GM18868 (cell line): Measurements from ENCODE around the gene RAB23.
"Not testable (repeated sequence)": the region's sequence is repeated elsewhere in the genome, so short reads cannot be mapped to it uniquely, and the experiment has no call there.

ENCODE experiments used
- ATAC-seq: cut with Tn5 transposase; IDR thresholded peaks from one replicate; pipeline ENCODE4 v1.9.1; 2021; ENCODE audit warnings: mild to moderate bottlenecking, moderate library complexity; ENCODE audit not compliant: unreplicated experiment

RAB23 gene

DNA sequence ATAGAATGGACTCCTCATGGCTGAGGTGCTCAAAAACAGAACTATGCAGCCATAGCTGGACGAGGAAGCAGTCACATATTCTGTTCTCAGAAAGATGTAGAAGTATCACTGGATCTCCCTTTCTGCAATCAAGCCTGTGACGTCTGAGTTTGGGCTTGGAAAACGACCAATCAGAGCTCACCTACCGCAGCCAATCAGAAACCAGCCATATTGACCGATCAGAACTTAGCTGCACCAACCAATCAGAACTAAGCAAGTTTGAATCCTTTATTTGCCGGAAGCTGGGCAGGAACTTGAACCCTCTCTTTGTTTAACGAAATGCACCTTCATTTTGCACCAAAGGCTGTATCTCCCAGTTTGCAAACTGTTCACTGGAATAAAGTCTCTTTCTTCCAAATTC is 21.8 kb upstream of the RAB23 start:
- no peak for ATAC-seq

- ATAC-seq = not testable (repeated sequence)
These were observed 21.4 kb upstream of the RAB23 start for GRCh38 chr6:57243526-57243925.

GRCh38 chr6:57242505-57242904 is 20.4 kb upstream of the RAB23 start:
- ATAC-seq = no peak

DNA sequence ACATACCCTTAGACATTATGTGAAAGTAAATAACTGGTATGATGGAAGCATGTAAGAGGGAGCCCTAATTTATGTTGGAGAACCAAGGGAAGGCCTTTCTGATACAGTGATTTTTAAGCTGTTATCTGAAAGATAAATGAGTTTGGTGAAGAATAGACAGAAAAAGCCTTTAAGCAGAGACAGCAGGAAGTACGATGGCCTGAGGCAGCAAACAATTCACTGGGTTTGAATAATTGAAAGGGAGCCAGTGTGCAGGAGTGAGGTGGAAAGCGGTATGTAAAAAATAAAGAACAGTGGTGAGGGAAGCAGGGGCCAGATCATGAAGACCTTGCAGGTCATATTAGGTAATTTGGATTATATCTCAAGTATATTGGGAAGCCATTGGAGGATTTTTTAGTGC is 4.1 kb upstream of the RAB23 start:
- no peak for ATAC-seq

DNA sequence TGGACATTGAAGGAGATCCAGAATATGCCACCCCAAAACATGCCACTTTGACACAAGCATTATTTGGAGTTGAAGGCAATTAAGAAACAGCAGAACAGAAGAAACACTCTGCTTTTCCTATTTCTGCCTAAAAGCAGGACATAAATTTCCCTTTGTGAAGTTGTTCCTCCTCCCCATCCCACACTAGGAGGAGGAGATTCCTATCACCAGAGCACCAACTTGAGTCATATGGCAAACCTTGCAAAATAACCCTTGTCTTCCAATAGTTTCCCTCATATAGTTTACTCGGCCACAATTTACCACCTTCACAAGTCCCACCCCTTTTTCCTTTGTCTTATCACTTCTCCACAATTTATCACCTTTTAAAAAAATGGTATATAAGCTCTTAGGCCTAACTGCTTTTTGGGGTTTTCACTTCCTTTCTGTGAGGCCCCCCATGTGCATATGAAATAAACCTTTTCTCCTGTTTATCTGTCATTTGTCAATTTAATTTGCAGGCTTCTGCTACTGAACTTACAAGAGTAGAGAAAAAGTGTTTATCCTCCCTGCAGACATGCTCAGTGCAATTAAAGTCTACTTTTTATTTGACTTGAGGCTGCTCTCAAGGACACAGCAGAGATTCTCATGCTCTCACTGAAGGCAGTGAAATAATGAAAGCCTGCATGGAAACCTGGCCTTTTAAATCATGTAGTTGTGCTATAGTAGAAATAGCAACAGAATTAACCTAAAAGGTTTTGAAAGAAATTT is 2.8 kb upstream of the RAB23 start:
- no peak for ATAC-seq

- ATAC-seq = no peak
These were observed 603 bp upstream of the RAB23 start for GRCh38 chr6:57222743-57223077.

DNA sequence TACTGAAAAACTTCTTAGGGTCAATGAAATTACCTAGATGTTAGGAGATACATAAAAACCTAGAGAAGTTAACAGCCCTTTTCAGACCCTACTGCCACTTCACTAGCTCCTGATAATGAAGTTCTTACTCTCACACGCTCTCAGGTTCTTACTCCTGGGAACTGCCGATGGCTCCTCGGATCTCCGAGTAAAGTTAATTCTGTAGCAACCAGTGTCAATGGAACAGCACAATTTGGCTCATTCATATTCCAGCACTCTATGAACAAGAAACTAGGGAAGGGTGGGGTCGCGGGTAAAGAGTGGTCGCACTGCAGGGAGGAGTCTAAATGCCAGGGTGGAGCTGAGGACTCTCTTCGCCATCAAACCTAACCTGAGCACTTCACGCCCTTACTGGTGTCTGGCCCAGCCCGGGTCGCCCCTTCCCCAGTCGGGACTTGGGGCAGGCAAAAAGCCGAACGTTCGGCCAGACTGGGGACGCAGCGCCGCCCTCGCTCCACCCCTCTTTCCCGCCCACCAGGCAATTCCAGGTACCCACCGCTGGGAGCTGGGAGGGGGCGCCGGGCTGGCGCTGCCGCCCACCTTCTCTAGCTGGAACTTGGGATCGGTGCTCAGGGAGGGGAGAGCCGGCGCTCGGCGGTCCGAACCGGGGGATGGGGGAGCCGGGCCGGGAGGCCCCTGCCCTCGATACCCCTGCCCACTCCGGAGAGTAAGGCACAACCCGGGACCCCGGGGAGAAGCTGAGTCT is 744 bp downstream of the RAB23 start:
- peak; percentile 69 for ATAC-seq

- no peak for ATAC-seq
These were observed 1.9 kb downstream of the RAB23 start for GRCh38 chr6:57220083-57220703.

- no peak for ATAC-seq
These were observed 4.8 kb downstream of the RAB23 start for GRCh38 chr6:57217270-57217669.

GRCh38 chr6:57216235-57217101 is 5.6 kb downstream of the RAB23 start:
- no peak for ATAC-seq

DNA sequence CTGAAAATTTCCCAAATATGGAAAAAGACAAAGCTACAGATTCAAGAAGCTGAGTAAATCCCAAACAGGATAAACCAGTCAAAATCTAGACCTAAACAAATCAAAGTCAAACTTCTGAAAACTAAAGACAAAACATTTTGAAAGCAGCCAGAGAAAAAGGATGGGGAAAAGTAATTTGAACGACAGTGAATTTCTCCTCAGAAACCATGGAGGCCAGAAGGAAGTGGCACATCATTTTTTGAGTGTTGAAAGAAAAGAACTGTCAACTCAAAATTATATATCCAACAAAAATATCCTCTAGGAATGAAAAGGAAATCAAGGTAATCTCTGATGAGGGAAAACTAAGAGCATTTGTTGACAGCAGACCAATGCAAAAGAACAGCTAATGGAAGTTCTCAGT is 6.8 kb downstream of the RAB23 start:
- no peak for ATAC-seq

- ATAC-seq = no peak
These were observed 12.0 kb downstream of the RAB23 start for GRCh38 chr6:57210060-57210459.

GRCh38 chr6:57209030-57209429 is 13.1 kb downstream of the RAB23 start:
- ATAC-seq = no peak

- ATAC-seq = no peak
These were observed 14.2 kb downstream of the RAB23 start for GRCh38 chr6:57207872-57208271.

DNA sequence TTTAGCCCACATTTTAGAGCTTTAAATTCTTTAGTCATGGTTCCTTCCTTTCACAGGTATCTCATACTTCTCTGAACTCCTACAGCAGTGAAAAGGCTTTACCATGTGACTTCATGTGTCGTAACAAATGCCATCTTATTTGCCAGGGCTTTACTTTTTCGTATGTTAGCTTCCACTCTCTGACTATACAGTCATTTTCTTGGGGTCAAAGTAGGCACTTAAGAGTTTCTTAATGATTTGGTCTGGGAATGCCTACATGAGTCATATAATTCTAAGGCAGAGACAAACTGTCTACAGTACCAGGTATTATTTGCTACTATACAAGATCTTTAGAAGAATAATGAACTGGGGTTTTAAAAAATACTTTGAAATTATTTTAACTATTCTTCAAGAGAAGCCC is 15.0 kb downstream of the RAB23 start:
- no peak for ATAC-seq

DNA sequence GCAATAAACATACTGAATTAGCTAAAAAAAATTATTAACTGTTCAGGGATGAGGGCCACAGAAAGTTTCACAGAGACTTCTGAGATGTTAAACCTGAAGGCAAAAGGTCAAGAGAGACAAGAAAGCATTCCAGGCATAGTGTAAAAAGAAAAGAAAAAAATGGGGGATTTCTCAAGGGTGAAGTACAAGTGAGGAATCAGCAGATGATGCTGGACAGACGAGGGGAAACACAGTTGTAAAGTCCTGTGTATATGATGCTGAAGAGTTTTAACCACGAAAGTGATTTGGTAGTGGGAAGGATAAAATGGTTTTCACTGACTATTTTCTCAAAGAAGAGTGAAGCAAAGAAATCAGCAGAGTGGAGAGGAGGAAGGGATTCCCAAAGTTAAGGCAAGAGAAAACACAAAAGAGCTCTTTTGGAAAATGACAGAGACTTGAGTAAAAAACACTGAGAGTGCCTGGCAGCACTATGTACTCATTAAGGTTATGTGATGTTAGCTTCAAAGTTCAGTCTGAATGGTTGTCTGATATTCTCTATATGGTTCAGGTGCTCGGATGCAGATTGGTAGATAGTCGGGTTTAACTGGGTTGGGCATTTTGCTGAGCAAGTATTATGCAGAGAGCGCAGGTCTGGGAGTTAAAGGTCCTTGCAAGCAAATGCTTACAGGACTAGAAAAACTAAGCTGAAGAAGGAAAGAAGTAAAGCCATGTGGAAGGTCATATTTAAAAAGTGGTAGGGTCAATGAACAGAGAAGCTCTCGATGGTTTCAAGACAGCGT is 16.4 kb downstream of the RAB23 start:
- ATAC-seq = peak; percentile 46

DNA sequence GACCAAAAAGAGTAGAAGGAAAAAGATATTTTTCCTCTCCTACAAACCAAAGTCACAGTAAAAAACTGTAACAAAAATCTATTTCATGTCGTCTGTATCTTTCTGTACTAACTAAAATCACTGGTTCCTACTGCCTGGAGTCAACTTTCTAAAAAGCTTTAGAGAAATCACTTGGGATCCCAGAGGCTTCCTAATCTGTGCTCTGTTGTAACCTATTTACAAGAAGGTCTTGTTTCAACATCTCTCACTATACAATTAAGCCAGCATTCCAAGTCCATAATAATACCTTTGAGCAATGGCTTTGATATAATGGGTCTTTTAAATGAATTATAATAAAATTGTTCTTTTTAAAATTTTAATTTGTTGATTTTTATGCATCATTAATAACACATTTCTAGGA is 20.4 kb downstream of the RAB23 start:
- ATAC-seq = no peak

GRCh38 chr6:57198926-57199636 is 23.0 kb downstream of the RAB23 start:
- ATAC-seq = no peak

DNA sequence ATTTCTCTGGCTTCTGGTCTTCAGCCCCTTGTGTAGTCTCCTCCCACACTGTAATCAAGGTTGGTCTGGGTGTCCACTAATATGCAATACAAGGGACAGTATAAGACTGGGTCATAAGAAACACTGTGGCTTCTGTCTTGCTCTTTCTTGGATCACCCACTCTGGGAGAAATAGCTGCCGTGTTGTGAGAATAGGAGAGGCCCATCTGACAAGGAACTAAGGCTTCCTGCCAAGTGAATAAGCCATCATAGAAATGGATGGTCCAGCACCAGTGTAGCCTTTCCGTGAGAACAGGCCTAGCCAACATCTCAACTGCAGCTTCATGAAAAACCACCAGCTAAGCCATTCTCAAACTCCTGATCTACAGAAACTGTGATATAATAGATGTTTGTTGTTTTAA is 26.6 kb downstream of the RAB23 start:
- no peak for ATAC-seq

GRCh38 chr6:57193177-57193576 is 28.9 kb downstream of the RAB23 start:
- ATAC-seq = no peak
